ENCODE data around the gene WNT6. TPM values are rescaled to one million over a fixed set of nuclear protein-coding genes. Genes with fewer than 3 reads are reported as not detected.
A peak's percentile ranks its signal among the peaks of the same experiment; 100 is the strongest.

Gene WNT6
- total RNA-seq, 2 donors from 2014 or later: 0.19 TPM

DNA sequence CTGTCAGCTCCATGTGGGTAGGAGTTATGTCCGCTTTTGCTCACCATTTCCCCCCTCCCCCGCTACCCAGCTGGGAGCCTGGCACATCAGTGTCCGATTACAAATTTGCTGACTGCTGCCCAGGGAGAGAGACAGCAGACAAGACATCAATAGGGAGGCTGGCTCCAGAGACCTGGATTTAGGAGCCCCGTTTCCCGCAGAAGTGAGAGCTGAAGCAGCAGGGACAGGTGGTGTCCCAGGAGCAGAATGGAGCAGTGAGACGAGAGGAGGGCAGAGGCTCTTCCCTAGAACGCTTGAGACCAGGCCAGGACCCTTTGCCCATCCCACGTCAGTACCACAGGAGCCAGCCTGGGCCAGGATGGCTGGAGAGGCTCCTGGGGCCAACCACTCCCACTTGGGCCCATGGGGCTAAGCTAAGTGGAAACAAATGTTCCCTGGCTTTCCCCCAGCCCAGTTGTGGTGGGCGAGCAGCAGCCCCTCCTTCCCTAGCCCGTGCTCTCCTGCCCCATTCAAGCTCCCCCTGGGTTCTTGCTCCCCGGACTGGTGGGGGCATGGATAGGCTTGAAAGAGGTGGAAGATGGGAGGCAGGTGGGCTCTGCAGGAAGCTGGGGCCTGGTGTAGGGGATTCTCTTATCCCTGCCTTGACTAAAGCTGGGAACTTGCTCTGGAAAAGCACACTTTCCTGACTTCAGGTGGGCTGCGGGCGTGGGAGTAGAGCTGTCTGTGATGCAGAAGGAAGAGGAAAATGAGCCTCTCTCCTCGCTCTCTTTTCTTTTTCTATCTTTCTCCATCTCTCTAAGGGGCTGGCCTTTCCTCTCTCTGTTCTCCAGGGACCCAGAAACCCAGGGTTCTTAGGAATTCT lies 4.1 kb upstream of the WNT6 start:
- peaks cover 79% of the 10 kb centered on the region for H3K27me3 Mint-ChIP-seq (ENCODE audit: low read depth)
- no peak for DNase-seq
- H3K9me3 Mint-ChIP-seq: no peaks in the 10 kb centered on the region
- H3K27ac Mint-ChIP-seq: no peak overlapping the region
- H3K4me1 Mint-ChIP-seq (ENCODE audit: low read depth): peaks cover 7% of the 10 kb centered on the region
- no peaks in the 10 kb centered on the region for H3K36me3 Mint-ChIP-seq (ENCODE audit: insufficient read depth in 2 of 2)
- ATAC-seq (replicated peaks in 1 of 2): no peak
- H3K4me3 Mint-ChIP-seq: no peak overlapping the region

DNA sequence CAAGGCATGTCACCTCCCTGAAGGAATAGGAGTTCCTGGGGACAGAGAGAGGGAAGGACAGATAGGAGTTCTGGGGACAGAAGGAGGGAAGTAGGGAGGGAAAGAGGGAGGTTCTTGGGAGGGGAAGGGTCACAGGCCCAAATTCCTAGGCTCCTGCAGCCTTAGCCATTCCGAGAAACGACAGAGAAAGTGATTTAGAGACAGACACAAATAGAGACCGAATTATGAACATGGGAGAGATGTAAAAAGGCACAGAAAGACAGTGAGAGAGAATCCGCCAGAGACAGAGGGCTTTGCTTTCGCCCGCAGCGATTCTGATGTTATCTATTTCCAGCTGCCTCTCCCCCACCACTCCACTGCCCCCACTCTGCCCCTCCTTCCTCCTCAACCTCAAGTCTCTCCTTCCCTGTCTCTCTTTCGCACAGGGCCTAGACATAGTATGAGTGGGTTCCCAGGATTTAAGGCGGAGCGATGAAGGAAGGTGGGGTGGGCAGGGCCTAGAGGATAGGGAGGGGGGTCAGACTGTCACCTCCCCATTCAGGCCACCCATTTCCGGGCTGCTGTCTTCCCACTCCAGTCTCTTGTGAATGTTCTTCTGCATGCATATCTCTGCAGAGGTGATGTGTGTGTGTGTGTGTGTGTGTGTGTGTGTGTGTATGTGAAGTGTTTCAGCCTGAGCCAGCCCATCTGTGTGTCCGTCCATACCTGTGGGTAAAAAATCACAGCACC lies 3.3 kb upstream of the WNT6 start:
- peaks cover 80% of the 10 kb centered on the region for H3K27me3 Mint-ChIP-seq (ENCODE audit: low read depth)
- ATAC-seq (replicated peaks in 1 of 2) (no peak), DNase-seq (no peak)
- H3K4me1 Mint-ChIP-seq (ENCODE audit: low read depth): peaks cover 14% of the 10 kb centered on the region
- H3K9me3 Mint-ChIP-seq: no peaks in the 10 kb centered on the region
- no peak overlapping the region for H3K27ac Mint-ChIP-seq
- no peaks in the 10 kb centered on the region for H3K36me3 Mint-ChIP-seq (ENCODE audit: insufficient read depth in 2 of 2)
- no peak overlapping the region for H3K4me3 Mint-ChIP-seq

DNA sequence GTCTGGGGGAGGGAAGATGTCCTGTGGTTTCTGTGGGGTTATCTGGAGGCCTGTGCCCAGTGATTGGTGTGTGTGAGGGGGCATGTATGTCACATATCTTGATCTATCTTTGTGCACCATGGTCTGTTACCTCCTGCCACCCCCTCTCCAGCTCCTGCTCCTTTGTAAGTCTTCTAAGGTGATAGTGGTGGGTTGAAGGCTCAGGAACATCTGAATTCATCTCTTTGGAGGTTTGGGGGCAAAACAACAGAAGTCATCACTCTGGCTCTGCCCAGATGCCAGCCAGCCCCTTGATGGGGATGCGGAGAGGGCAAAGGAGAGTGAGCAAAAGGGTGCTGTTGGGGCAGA lies 2.7 kb upstream of the WNT6 start:
- Mint-ChIP-seq H3K4me1 (ENCODE audit: low read depth) (peaks cover 14% of the 10 kb centered on the region), H3K27ac (no peak overlapping the region), H3K9me3 (no peaks in the 10 kb centered on the region), H3K4me3 (no peak overlapping the region), H3K27me3 (ENCODE audit: low read depth) (peaks cover 85% of the 10 kb centered on the region), H3K36me3 (ENCODE audit: insufficient read depth in 2 of 2) (no peaks in the 10 kb centered on the region)
- ATAC-seq (replicated peaks in 1 of 2) (no peak), DNase-seq (no peak)

DNA sequence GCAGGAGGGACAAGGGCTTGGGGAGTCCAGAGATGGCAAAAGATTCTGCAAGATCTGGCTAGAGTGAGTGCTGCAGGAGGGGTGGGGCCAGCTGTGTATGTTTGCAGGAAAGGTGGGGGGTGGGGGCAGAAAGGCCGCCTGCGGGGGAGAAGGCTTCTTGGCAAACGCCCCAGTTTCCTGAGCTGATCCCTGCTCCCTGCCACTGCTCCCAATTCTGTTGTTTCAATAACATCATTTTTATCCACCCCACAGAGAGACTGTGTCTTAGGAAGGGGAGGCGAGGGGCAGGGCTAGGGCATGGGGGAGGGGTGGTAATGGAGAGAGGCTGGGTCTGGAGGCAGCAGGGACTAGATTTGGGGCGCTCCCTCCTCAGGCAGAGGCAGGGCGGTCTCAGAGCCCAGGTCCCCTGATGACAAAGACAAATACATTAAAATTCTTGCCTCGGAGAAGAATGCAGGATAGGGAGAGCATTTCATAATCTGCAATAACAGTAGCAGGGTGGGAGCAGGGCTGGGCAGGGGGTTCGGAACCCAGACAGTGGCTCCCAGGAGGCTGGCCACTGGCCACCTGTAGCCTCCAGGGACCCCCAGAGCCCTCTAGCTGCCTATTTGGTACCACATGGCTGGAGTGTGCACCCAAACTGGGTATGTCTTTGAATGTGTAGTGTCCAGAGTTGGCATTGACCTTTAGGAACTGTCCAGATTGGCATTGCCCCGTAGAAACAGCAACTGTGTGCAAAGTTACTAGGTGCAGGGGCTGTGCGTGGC lies 2.1 kb upstream of the WNT6 start:
- H3K9me3 Mint-ChIP-seq: no peaks in the 10 kb centered on the region
- peaks cover 14% of the 10 kb centered on the region for H3K4me1 Mint-ChIP-seq (ENCODE audit: low read depth)
- no peak overlapping the region for H3K27ac Mint-ChIP-seq
- DNase-seq (no peak), ATAC-seq (replicated peaks in 1 of 2) (no peak)
- no peak overlapping the region for H3K4me3 Mint-ChIP-seq
- peaks cover 89% of the 10 kb centered on the region for H3K27me3 Mint-ChIP-seq (ENCODE audit: low read depth)
- no peaks in the 10 kb centered on the region for H3K36me3 Mint-ChIP-seq (ENCODE audit: insufficient read depth in 2 of 2)

DNA sequence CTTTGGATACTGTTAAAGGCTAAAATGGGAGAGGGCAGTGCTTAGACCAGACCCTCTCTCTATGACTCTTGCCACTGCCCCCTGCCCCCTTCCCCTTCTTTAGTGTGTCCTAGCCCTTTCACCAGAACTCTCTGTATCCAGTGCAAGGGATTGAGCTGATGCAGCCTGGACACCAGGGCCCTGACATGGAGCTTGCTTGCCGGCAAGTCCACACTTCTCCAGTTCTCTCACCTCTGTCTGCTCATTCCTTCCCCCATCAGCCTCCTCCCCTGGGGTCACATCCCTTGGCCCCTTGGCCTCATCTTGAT lies 1.5 kb upstream of the WNT6 start:
- H3K4me1 Mint-ChIP-seq (ENCODE audit: low read depth): peaks cover 14% of the 10 kb centered on the region
- DNase-seq (no peak), ATAC-seq (replicated peaks in 1 of 2) (no peak)
- H3K27ac Mint-ChIP-seq: no peak overlapping the region
- H3K4me3 Mint-ChIP-seq: no peak overlapping the region
- H3K27me3 Mint-ChIP-seq (ENCODE audit: low read depth): peaks cover 91% of the 10 kb centered on the region
- no peaks in the 10 kb centered on the region for H3K36me3 Mint-ChIP-seq (ENCODE audit: insufficient read depth in 2 of 2)
- H3K9me3 Mint-ChIP-seq: no peaks in the 10 kb centered on the region

DNA sequence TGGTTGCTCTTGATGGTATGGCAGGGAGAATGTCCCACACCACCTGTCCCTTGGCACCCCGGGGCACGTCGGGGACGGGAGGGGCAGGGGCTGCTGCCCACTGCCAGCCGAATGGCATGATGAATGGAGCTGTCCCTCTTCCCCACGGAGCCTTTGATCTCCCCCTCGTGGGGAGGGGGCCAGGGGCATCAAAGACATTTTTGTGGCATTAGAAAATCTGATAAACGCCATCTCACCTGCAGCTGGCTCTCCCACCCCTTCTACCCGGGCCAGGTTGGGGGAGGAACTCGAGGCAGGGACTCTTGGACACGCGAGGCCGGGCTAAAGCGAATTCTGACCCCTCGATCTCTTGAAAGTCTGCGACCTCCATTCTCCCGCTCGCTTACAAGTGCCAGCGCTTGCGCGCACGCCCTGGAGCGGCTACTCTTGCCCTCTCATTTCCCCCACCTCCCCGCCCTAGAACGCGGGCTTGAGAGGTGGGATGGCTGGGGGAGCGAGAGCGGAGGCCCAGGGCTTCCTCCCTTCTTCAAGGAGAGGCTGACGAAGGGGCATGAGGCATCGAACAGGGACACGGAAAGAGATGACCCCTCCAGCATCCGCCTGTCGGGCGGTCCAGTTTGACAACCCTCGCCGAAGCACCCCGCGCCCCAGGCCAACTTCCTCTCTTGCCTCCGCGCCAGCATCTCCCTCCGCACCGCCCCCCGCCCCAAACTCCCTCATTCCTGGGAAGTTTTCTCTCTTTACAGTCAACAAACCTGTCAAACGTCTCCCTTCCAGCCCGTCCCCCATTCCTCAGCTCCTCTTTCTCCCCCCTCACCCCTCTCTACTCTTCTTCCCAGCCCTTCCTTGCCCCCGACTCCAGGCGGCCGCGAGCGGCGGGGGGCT lies 692 bp upstream of the WNT6 start:
- H3K4me3 Mint-ChIP-seq: peak overlapping the region; percentile 72 to 78
- no peaks in the 10 kb centered on the region for H3K36me3 Mint-ChIP-seq (ENCODE audit: insufficient read depth in 2 of 2)
- peaks cover 91% of the 10 kb centered on the region for H3K27me3 Mint-ChIP-seq (ENCODE audit: low read depth)
- ATAC-seq (replicated peaks in 1 of 2) (no peak), DNase-seq (no peak)
- H3K9me3 Mint-ChIP-seq: no peaks in the 10 kb centered on the region
- H3K27ac Mint-ChIP-seq: no peak overlapping the region
- peaks cover 14% of the 10 kb centered on the region for H3K4me1 Mint-ChIP-seq (ENCODE audit: low read depth)

DNA sequence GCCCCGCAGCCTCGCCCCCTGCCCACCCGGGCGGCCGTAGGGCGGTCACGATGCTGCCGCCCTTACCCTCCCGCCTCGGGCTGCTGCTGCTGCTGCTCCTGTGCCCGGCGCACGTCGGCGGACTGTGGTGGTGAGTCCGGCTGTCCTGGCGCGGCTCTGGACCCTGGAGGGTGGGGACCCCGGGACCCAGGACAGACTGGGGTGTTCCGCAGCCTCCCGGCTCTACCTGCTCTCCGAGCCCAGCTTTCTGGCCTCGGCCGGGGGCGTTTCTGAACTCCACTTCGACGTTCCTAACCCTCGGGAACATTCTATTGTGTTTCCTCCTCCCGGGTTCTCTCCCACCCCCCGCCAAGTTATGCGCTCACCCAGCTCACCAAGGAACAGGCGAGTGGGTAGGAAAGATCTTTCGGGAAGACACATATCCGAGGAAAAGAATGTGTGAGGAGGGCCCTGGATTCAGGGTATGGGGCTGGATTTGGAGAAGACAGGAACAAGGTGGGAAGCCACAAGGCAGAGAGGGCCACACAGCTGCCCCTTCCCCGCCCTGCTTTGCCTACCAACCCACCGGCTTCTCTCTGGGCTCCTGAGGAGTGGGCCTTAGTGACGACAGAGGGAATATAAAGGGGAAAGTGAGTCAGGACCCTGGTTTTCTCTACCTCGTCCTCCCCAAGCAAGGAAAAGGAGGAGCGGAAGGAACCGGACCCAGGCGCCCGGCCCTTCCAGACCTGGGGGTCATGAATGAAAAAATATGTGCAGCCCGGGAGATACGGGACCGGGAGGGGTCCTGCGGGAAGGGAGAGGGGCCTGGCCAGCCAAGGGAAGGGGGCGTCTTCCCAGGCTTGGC lies 605 bp downstream of the WNT6 start:
- DNase-seq (no peak), ATAC-seq (replicated peaks in 1 of 2) (no peak)
- Mint-ChIP-seq H3K27ac (no peak overlapping the region), H3K27me3 (ENCODE audit: low read depth) (peaks cover 89% of the 10 kb centered on the region), H3K36me3 (ENCODE audit: insufficient read depth in 2 of 2) (no peaks in the 10 kb centered on the region), H3K4me1 (ENCODE audit: low read depth) (peaks cover 14% of the 10 kb centered on the region), H3K9me3 (no peaks in the 10 kb centered on the region), H3K4me3 (peak overlapping the region; percentile 73 to 74)

DNA sequence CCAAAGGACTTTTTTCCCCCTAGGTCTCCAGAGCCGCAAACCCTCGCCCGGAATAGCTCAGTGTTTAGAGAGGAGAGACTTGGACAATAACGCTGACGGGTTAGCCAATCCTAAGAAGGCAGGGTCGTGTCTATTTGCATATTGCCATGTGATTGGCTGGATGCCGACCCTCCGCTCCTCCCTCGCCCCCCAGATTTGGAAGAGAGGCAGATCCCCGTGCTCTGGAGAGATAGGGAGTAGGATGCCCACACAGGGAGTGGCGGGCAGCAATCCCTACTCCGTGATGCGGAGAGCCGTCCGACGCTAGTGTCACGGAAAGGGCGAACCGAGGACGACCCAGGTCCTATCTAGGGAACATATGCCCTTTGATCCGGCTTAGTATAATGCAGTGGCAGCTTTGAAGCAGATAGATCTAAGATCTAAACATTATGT lies 1.4 kb downstream of the WNT6 start:
- no peak overlapping the region for H3K27ac Mint-ChIP-seq
- peaks cover 14% of the 10 kb centered on the region for H3K4me1 Mint-ChIP-seq (ENCODE audit: low read depth)
- ATAC-seq (replicated peaks in 1 of 2) (peak; percentile 66 to 67), DNase-seq (no peak)
- H3K4me3 Mint-ChIP-seq: peak overlapping the region; percentile 15 to 32
- no peaks in the 10 kb centered on the region for H3K36me3 Mint-ChIP-seq (ENCODE audit: insufficient read depth in 2 of 2)
- no peaks in the 10 kb centered on the region for H3K9me3 Mint-ChIP-seq
- peaks cover 82% of the 10 kb centered on the region for H3K27me3 Mint-ChIP-seq (ENCODE audit: low read depth)

DNA sequence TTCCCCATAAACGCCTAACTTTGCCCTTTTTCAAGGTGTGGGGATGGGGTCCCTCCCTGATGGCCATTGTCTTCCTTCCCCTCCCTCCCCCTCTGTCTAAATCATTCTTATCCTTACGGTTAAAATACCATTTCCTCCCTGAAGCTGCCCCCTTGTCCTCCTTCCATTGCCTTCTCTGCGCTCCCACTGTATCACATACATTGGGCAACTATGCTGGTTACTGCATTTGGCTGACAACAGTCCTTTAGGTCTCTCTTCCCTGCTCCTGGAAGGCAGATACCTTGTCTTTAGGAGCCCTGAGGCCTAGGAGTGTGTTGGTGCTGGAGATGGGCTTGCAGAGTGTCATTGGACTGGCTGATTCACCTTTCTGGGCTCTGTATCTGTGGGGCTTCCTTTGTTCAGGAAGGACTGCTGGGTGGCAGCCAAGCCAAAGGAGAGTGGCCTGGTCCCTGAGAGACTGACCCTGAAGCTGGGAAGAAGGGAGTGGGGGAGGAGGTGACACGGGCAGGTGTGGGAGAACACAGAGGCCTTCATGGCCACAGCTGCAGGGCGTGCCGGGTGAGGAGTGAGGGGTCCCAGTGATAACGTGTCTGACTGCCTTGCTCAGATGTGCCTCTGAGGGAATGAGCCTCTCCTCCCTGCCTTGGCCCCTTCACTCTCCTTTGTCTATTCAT lies 2.2 kb downstream of the WNT6 start:
- ATAC-seq (replicated peaks in 1 of 2): no peak
- Mint-ChIP-seq H3K9me3 (no peaks in the 10 kb centered on the region), H3K27ac (no peak overlapping the region), H3K4me3 (peak overlapping the region in 1 of 2 donors; percentile 29), H3K4me1 (ENCODE audit: low read depth) (peaks cover 14% of the 10 kb centered on the region), H3K27me3 (ENCODE audit: low read depth) (peaks cover 74% of the 10 kb centered on the region), H3K36me3 (ENCODE audit: insufficient read depth in 2 of 2) (no peaks in the 10 kb centered on the region)
- DNase-seq: no peak

DNA sequence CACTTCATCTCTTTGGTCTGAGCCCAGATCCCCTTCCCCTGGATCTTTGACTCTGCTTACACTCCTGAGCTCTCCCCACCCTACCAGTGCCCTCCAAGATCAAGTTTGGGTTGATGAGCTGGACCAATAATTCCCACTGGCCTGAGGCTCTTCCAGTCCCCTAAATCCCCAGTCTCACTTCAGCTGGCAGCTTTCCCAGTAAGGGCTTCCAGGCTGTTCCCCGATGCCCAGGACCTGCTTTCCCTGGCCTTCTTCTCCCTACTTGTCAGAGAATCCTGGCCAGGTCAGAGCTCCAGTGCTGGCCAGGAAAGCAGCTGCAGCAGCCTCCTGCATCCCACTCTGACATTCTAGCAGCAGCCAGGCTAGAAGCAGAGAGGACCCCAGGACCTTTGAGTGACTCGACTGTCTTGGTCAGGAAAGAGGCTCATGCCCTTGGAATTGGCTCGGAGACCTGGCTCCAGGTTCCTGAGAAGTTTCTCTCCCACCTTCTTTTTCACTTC lies 3.5 kb downstream of the WNT6 start:
- no peaks in the 10 kb centered on the region for H3K36me3 Mint-ChIP-seq (ENCODE audit: insufficient read depth in 2 of 2)
- peaks cover 14% of the 10 kb centered on the region for H3K4me1 Mint-ChIP-seq (ENCODE audit: low read depth)

DNA sequence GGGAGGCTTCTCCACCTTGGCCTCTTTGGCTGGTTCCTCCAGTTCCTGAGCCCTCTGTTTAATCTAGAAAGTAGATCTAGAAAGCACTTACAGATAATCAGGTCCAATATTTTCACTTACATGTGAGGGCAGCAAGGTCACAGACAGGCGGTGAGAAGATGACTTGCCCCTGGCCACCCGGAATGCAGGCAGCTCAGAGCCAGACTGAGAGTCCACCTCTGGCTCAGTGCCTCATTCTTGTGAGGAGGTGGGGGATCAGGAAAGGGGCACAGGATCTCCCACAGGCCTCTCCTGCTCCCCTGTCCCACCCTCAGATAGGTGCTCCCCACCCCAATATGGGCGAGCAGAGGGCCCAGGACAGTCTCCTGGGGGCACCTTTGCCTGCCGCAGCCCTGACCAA lies 5.8 kb downstream of the WNT6 start:
- DNase-seq (no peak), ATAC-seq (replicated peaks in 1 of 2) (no peak)
- no peaks in the 10 kb centered on the region for H3K36me3 Mint-ChIP-seq (ENCODE audit: insufficient read depth in 2 of 2)
- H3K27me3 Mint-ChIP-seq (ENCODE audit: low read depth): peaks cover 74% of the 10 kb centered on the region
- H3K4me1 Mint-ChIP-seq (ENCODE audit: low read depth): peaks cover 9% of the 10 kb centered on the region
- no peak overlapping the region for H3K4me3 Mint-ChIP-seq
- no peak overlapping the region for H3K27ac Mint-ChIP-seq
- H3K9me3 Mint-ChIP-seq: no peaks in the 10 kb centered on the region

More for the DNA sequence above, 3.5 kb downstream of the WNT6 start:
- H3K27ac Mint-ChIP-seq: no peak overlapping the region
- H3K27me3 Mint-ChIP-seq (ENCODE audit: low read depth): peaks cover 70% of the 10 kb centered on the region
- no peaks in the 10 kb centered on the region for H3K9me3 Mint-ChIP-seq
- no peak overlapping the region for H3K4me3 Mint-ChIP-seq
- DNase-seq (no peak), ATAC-seq (replicated peaks in 1 of 2) (no peak)
